B cell (primary cell): Measurements from ENCODE around the gene ESPL1. TPM values are rescaled to one million over a fixed set of nuclear protein-coding genes. Genes with fewer than 3 reads are reported as not detected.
A peak's percentile ranks its signal among the peaks of the same experiment; 100 is the strongest.

Experiments used
- ATAC-seq: fragments of 200-7000 bp; cut with Tn5 transposase; one replicate; pipeline ENCODE4 v1.10.0; 2021; ENCODE audit warnings: low read depth, mild to moderate bottlenecking, moderate number of reproducible peaks, moderate library complexity
- CTCF ChIA-PET: fragments of 350-600 bp; sonication (Branson Sonifier 250); formaldehyde crosslinking; loops from one replicate; lab custom pipeline; 2021; ENCODE audit warnings: antibody characterized with exemption, inconsistent platforms; lab: Charles Lee
- POLR2A ChIA-PET: fragments of 350-600 bp; sonication (Branson Sonifier 250); formaldehyde crosslinking; loops from one replicate; lab custom pipeline; 2021; ENCODE audit warnings: antibody characterized with exemption; lab: Charles Lee
- DNase-seq: peaks from one replicate; pipeline ENCODE4 v3.0.0; 2013
- H2AFZ ChIP-seq: 2 replicates; pipeline ENCODE4 v1.6.1; 2012; ENCODE audit warnings: mild to moderate bottlenecking, low read depth, low read length; ENCODE audit not compliant: insufficient read depth, poor library complexity, severe bottlenecking
- H3K27ac ChIP-seq, 2 donors: 1 replicate in 1 of 2; 2 replicates in 1 of 2; pipeline ENCODE4 v1.5.1; 2012 to 2013; ENCODE audit warnings: low read length in 2 of 2, mild to moderate bottlenecking in 2 of 2, moderate library complexity in 1 of 2
- H3K27me3 ChIP-seq, 4 experiments: fragments of 200-600 bp in 1 of 4; sonication (generic) in 1 of 4; replicated peaks in 1 of 4; 1 replicate in 2 of 4; 2 replicates in 2 of 4; pipeline versions ENCODE4 v1.6.1 to v1.7.0; 2013 to 2016; ENCODE audit warnings: low read length in 3 of 4, mild to moderate bottlenecking in 2 of 4, mixed read lengths in 1 of 4, moderate library complexity in 1 of 4; ENCODE audit not compliant: insufficient read depth in 4 of 4, control insufficient read depth in 3 of 4; ENCODE audit errors: control extremely low read depth in 1 of 4
- H3K36me3 ChIP-seq, 2 experiments: replicated peaks in 1 of 2; 1 replicate in 1 of 2; 2 replicates in 1 of 2; pipeline versions ENCODE4 v1.6.1 to v1.7.1; 2013; ENCODE audit warnings: low read length in 1 of 2; ENCODE audit not compliant: insufficient read depth in 2 of 2, control insufficient read depth in 1 of 2; ENCODE audit errors: control extremely low read depth in 1 of 2, extremely low read depth in 1 of 2
- H3K4me1 ChIP-seq, 2 donors: fragments of 200-600 bp in 1 of 2; sonication (generic) in 1 of 2; 1 replicate in 1 of 2; 2 replicates in 1 of 2; pipeline versions ENCODE4 v1.5.1 to v1.6.1; 2013 to 2017; ENCODE audit warnings: low read length in 2 of 2; ENCODE audit not compliant: control insufficient read depth in 2 of 2, insufficient read depth in 2 of 2
- H3K4me2 ChIP-seq: replicated peaks from 2 replicates; pipeline ENCODE3; 2012; ENCODE audit warnings: mild to moderate bottlenecking, low read depth, low read length; ENCODE audit not compliant: poor library complexity, severe bottlenecking
- H3K4me3 ChIP-seq, 5 experiments: fragments of 200-600 bp in 1 of 5; sonication (generic) in 1 of 5; 1 replicate in 3 of 5; 2 replicates in 2 of 5; pipeline versions ENCODE4 v1.5.1 to v1.7.0; 2011 to 2016; ENCODE audit warnings: low read length in 4 of 5, mild to moderate bottlenecking in 4 of 5, low read depth in 2 of 5, control low read depth in 1 of 5, moderate library complexity in 1 of 5; ENCODE audit not compliant: insufficient read depth in 1 of 5; ENCODE audit errors: control extremely low read depth in 1 of 5, extremely low read depth in 1 of 5
- H3K79me2 ChIP-seq: fragments of 200-600 bp; sonication (generic); one replicate; pipeline ENCODE4 v1.6.0; 2016; ENCODE audit warnings: low read length; ENCODE audit not compliant: control insufficient read depth, insufficient read depth
- H3K9ac ChIP-seq: fragments of 200-600 bp; sonication (generic); 2 replicates; pipeline ENCODE4 v1.6.1; 2017; ENCODE audit warnings: mild to moderate bottlenecking, low read length, moderate library complexity
- H3K9me3 ChIP-seq, 3 donors: one replicate each; pipeline versions ENCODE4 v1.6.1 to v1.7.1; 2013; ENCODE audit warnings: low read length in 2 of 3; ENCODE audit not compliant: control insufficient read depth in 2 of 3, insufficient read depth in 1 of 3; ENCODE audit errors: control extremely low read depth in 1 of 3
- H4K20me1 ChIP-seq: 2 replicates; pipeline ENCODE4 v1.6.0; 2012; ENCODE audit warnings: mild to moderate bottlenecking, low read length; ENCODE audit not compliant: insufficient read depth, control insufficient read depth, poor library complexity, severe bottlenecking
- H3K27ac Mint-ChIP-seq: one replicate; pipeline ENCODE4 v1.8.0; 2021; ENCODE audit warnings: mixed read lengths
- H3K27me3 Mint-ChIP-seq: one replicate; pipeline ENCODE4 v1.8.0; 2021; ENCODE audit warnings: mixed read lengths
- H3K4me1 Mint-ChIP-seq: one replicate; pipeline ENCODE4 v1.8.0; 2021; ENCODE audit warnings: mixed read lengths
- H3K4me3 Mint-ChIP-seq: one replicate; pipeline ENCODE4 v1.8.0; 2021; ENCODE audit warnings: mixed read lengths
- H3K9me3 Mint-ChIP-seq: one replicate; pipeline ENCODE4 v1.8.0; 2022; ENCODE audit warnings: mixed read lengths; ENCODE audit not compliant: insufficient read depth
- EZH2 ChIP-seq: IDR thresholded peaks from 2 replicates; pipeline ENCODE4 v1.6.1; 2012; ENCODE audit warnings: borderline replicate concordance, low read depth, mild to moderate bottlenecking, moderate library complexity, low read length; ENCODE audit not compliant: insufficient read depth, poor library complexity, severe bottlenecking
- WGBS: methylation state at CpG from one replicate; pipeline ENCODE4 v1.1.5; 2013; ENCODE audit warnings: missing lambda C conversion rate; ENCODE audit not compliant: insufficient coverage; 5-methylcytosine and 5-hydroxymethylcytosine counted together
- intact Hi-C: fragments of 100-400 bp; cut with micrococcal nuclease; formaldehyde crosslinking; loops from one replicate; pipeline ENCODE4 v1.10.0; 2022
- polyA plus RNA-seq: library from polyadenylated mRNA; depleted of rRNA; stranded (reverse); fragments of >200 nt; gene quantifications from 2 replicates; pipeline ENCODE4 v1.2.3, GENCODE V29; 2012
- total RNA-seq, 2 donors: library from RNA; stranded (reverse); fragments of 120-200 nt in 1 of 2; gene quantifications; 1 replicate in 1 of 2; 2 replicates in 1 of 2; pipeline versions ENCODE4 v1.2.3 to v1.2.4, GENCODE V29; 2013 to 2022
- TF ChIP-seq, protein P1 (sequence below): fragments of 200-600 bp; IDR thresholded peaks from one replicate; pipeline ENCODE4 v1.8.0; 2022; ENCODE audit warnings: antibody characterized with exemption, mild to moderate bottlenecking

Gene ESPL1
- total and polyA plus RNA-seq, 2 donors (not counting 1 experiment from before 2014, with no cell fraction given), result 0.88 to 2.4 TPM

DNA sequence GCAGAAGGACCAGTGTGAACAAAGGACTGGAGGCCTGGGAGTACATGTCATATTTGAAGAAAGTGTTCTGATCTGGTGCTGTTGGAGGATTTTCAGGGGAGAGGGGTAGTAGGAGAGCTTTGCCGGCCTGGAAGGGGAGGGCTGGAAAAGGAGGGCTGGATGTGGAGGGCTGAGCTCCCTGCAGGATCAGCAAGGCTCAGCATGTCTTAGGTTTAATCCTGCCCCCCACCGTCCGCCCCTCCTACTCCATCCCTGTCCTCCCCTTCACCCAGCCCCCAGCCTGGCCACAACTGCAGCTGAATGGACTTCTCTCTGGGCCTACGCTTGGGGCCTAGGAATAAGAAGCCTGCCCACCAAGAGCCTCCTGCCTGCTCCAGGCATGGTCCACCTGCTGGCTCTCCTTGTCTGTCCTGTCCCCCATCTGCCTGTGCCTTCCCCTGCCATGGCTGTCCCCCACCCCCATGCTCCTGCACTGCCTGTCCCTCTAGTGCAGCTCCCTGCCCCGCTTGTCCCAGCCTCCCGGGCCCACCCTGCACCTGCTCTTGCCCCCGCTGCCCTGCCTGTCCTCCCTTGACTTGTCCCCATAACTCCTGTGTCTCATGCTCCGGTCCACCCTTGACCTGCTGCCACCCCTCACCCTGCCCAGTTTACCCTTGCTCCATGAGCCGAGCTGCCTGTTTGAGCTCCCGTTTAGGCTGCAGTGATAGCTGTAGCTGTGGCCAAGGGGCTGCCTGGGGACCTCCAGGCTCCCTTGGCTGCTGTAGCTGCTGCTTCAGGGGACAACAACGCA is 26.3 kb upstream of the ESPL1 start:
- POLR2A ChIA-PET, result interaction anchor here (2.1 kb wide), 1 partner anchor 22 kb away, joined by 5 read pairs; no protein-coding TSS in a partner anchor
- H3K4me3 ChIP-seq, result no peak overlapping the region
- ATAC-seq (no peak), DNase-seq (no peak)
- no peak overlapping the region for H2AFZ ChIP-seq
- peaks cover 23% of the 10 kb centered on the region for H3K4me1 Mint-ChIP-seq
- peak overlapping the region; percentile 26 for H3K27ac Mint-ChIP-seq
- peaks cover 8% of the 10 kb centered on the region for H3K27me3 Mint-ChIP-seq
- intact Hi-C loops, result no loop called here
- CTCF ChIA-PET, result interaction anchor here (2.1 kb wide), 1 partner anchor 28 kb away, joined by 7 read pairs; no protein-coding TSS in a partner anchor
- peaks cover 11 to 16% of the 10 kb centered on the region in 2 donors for H3K4me1 ChIP-seq
- 94% methylated on average over 11 of the region's 11 CpGs for WGBS
- H3K4me2 ChIP-seq, result no peak overlapping the region
- H3K9me3 ChIP-seq, result no peaks in the 10 kb centered on the region
- H3K9me3 Mint-ChIP-seq, result no peaks in the 10 kb centered on the region
- no peaks in the 10 kb centered on the region for H3K36me3 ChIP-seq
- no peak overlapping the region for H3K27ac ChIP-seq
- H3K4me3 Mint-ChIP-seq, result no peak overlapping the region
- TF ChIP-seq EZH2, result no peak
- TF ChIP-seq, protein P1, sequence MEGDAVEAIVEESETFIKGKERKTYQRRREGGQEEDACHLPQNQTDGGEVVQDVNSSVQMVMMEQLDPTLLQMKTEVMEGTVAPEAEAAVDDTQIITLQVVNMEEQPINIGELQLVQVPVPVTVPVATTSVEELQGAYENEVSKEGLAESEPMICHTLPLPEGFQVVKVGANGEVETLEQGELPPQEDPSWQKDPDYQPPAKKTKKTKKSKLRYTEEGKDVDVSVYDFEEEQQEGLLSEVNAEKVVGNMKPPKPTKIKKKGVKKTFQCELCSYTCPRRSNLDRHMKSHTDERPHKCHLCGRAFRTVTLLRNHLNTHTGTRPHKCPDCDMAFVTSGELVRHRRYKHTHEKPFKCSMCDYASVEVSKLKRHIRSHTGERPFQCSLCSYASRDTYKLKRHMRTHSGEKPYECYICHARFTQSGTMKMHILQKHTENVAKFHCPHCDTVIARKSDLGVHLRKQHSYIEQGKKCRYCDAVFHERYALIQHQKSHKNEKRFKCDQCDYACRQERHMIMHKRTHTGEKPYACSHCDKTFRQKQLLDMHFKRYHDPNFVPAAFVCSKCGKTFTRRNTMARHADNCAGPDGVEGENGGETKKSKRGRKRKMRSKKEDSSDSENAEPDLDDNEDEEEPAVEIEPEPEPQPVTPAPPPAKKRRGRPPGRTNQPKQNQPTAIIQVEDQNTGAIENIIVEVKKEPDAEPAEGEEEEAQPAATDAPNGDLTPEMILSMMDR, result no peak
- no peak overlapping the region for H3K9ac ChIP-seq
- H3K79me2 ChIP-seq, result no peaks in the 10 kb centered on the region
- no peaks in the 10 kb centered on the region for H4K20me1 ChIP-seq
- H3K27me3 ChIP-seq, result peaks cover 0 to 4% (median 0%) of the 10 kb centered on the region in 4 experiments

DNA sequence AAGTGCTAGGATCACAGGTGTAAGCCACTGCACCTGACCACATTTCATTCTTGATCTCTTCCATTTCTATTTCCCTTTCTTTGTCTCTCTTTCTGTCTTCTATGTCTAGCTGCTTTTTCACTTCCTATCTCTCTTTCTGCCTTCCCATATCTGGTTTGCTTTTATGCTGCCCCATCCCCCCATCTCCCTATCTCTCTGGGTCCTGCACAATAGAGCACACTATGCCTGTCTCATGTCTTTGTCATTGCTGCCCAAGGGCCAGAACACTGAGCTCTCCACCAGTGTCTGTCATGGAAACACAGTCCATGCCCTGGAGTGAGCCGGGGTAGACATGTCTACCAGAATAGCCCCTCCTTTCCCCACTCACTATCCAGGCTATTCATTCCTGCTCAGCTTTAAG is 23.8 kb upstream of the ESPL1 start:
- DNase-seq, result no peak
- no peak overlapping the region for H3K9ac ChIP-seq
- no peak overlapping the region for H2AFZ ChIP-seq
- CTCF ChIA-PET, result interaction anchor here (1.4 to 2.0 kb wide), 4 partner anchors 23 to 43 kb away, joined by 5 to 6 read pairs (median 6); no protein-coding TSS in a partner anchor
- H3K9me3 ChIP-seq, result no peaks in the 10 kb centered on the region
- no peaks in the 10 kb centered on the region for H4K20me1 ChIP-seq
- H3K27me3 Mint-ChIP-seq, result peaks cover 8% of the 10 kb centered on the region
- no peak overlapping the region for H3K4me3 ChIP-seq
- POLR2A ChIA-PET, result no interaction called here
- peaks cover 9 to 14% of the 10 kb centered on the region in 2 donors for H3K4me1 ChIP-seq
- peaks cover 0 to 4% (median 0%) of the 10 kb centered on the region in 4 experiments for H3K27me3 ChIP-seq
- H3K79me2 ChIP-seq, result no peaks in the 10 kb centered on the region
- H3K4me2 ChIP-seq, result no peak overlapping the region
- intact Hi-C loops, result no loop called here
- 80% methylated on average over 1 of the region's 1 CpG for WGBS
- H3K4me3 Mint-ChIP-seq, result no peak overlapping the region
- no peaks in the 10 kb centered on the region for H3K9me3 Mint-ChIP-seq
- no peak overlapping the region for H3K27ac ChIP-seq
- H3K4me1 Mint-ChIP-seq, result peaks cover 16% of the 10 kb centered on the region
- TF ChIP-seq, protein P1, result no peak
- TF ChIP-seq EZH2, result no peak
- no peak for ATAC-seq
- no peak overlapping the region for H3K27ac Mint-ChIP-seq
- no peaks in the 10 kb centered on the region for H3K36me3 ChIP-seq
